ENCODE measurements around the gene THSD8. TPM values are rescaled to one million over a fixed set of nuclear protein-coding genes. Genes with fewer than 3 reads are reported as not detected.

The THSD8 gene
- total RNA-seq, 1 donor from 2014 or later: not detected

DNA sequence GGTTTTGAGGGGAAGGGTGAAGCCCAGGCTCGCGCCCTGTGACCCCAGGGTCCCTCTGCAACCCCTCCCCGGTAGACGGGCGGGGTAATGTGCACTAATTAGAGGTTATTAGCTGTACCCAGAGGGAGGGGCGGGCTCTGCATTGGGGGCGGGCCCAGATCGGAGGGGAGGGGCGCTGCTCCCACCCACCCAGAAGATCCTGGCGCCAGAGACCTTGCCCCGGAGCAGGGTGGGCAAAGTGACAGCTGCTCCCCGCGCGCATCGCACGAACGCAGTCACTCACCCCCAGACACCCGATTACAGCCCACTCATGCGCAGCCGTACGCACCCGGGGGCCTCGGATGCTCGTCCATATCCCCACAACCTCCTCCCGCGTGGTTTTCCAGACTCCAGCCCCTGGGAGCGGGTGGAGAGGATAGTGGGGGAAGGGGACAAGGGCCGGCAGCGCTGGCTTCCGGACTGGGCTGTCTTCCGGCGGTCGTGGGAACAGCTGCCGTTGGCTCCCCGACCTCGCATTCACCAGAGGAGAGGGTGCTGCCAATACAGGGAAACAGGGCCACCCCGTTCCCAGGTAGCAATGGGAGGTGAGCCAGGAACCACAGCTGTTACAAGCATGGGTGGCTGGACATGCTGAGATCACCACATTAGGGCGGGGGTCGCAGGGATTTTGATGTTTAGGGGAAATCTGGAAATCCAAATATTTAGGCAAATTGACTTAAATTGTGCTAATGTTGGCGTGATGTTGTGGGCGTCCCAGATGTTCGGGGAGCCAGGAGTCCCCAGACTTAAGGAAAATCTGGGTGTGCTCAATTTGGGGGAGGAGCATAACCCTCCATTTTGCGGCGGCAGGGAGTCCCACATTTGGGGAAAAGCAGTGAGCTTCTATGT is 23.6 kb upstream of the THSD8 start:
- H3K27ac ChIP-seq: no peak overlapping the region

DNA sequence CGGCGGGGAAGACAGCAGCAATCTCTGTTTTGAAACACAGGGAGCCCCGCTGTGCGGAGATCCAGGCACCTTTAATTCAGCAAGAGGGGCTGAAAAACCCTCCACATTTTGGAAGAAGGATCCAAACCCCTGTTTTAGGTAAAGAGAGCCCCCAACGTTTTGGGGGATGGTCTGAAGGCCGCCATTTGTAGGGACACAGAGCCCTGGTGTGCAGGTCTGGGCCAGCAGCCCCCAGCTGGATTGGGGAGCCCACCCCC is 23.0 kb upstream of the THSD8 start:
- Mint-ChIP-seq H3K4me3 (peak overlapping the region; percentile 84), H3K27ac (no peak overlapping the region), H3K4me1 (peaks cover 38% of the 10 kb centered on the region), H3K27me3 (ENCODE audit: insufficient read depth, low read depth) (peaks cover 16% of the 10 kb centered on the region), H3K36me3 (peaks cover 4% of the 10 kb centered on the region), H3K9me3 (peaks cover 2% of the 10 kb centered on the region)
- H3K79me2 ChIP-seq (ENCODE audit: low read depth): no peaks in the 10 kb centered on the region
- peaks cover 35% of the 10 kb centered on the region for H3K4me1 ChIP-seq
- H3K4me3 ChIP-seq: peak overlapping the region; percentile 60
- H3K4me2 ChIP-seq: peak overlapping the region; percentile 91
- no peak for DNase-seq (ENCODE audit: low spot score)
- TF ChIP-seq EZH2phosphoT487 (IDR thresholded peaks at IDR 0.05) (no peak), EZH2 (IDR thresholded peaks at IDR 0.05) (no peak)
- no peaks in the 10 kb centered on the region for H4K20me1 ChIP-seq (ENCODE audit: low read depth)
- peaks cover 59% of the 10 kb centered on the region for H3F3A ChIP-seq (ENCODE audit: low read depth)
- H3K27me3 ChIP-seq: peaks cover 10% of the 10 kb centered on the region
- no peaks in the 10 kb centered on the region for H3K9me3 ChIP-seq (ENCODE audit: low read depth)
- H3K27ac ChIP-seq: no peak overlapping the region
- H2AFZ ChIP-seq (replicated peaks): peak overlapping the region; percentile 52
- H3K9ac ChIP-seq: no peak overlapping the region
- H3K36me3 ChIP-seq: no peaks in the 10 kb centered on the region

More for the DNA sequence above, 23.6 kb upstream of the THSD8 start:
- Mint-ChIP-seq H3K27me3 (ENCODE audit: insufficient read depth, low read depth) (peaks cover 16% of the 10 kb centered on the region), H3K27ac (peak overlapping the region; percentile 79), H3K4me3 (peak overlapping the region; percentile 84), H3K9me3 (peaks cover 2% of the 10 kb centered on the region), H3K36me3 (peaks cover 4% of the 10 kb centered on the region), H3K4me1 (peaks cover 33% of the 10 kb centered on the region)
- H3K79me2 ChIP-seq (ENCODE audit: low read depth): no peaks in the 10 kb centered on the region
- peak overlapping the region; percentile 52 for H2AFZ ChIP-seq (replicated peaks)
- no peaks in the 10 kb centered on the region for H3K36me3 ChIP-seq
- no peak overlapping the region for H3K9ac ChIP-seq
- H3K9me3 ChIP-seq (ENCODE audit: low read depth): no peaks in the 10 kb centered on the region
- TF ChIP-seq, protein P1, sequence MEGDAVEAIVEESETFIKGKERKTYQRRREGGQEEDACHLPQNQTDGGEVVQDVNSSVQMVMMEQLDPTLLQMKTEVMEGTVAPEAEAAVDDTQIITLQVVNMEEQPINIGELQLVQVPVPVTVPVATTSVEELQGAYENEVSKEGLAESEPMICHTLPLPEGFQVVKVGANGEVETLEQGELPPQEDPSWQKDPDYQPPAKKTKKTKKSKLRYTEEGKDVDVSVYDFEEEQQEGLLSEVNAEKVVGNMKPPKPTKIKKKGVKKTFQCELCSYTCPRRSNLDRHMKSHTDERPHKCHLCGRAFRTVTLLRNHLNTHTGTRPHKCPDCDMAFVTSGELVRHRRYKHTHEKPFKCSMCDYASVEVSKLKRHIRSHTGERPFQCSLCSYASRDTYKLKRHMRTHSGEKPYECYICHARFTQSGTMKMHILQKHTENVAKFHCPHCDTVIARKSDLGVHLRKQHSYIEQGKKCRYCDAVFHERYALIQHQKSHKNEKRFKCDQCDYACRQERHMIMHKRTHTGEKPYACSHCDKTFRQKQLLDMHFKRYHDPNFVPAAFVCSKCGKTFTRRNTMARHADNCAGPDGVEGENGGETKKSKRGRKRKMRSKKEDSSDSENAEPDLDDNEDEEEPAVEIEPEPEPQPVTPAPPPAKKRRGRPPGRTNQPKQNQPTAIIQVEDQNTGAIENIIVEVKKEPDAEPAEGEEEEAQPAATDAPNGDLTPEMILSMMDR (IDR thresholded peaks at IDR 0.05): no peak
- no peak for TF ChIP-seq EZH2phosphoT487 (IDR thresholded peaks at IDR 0.05)
- peak; percentile 15 for TF ChIP-seq EZH2 (IDR thresholded peaks at IDR 0.05)
- no peaks in the 10 kb centered on the region for H4K20me1 ChIP-seq (ENCODE audit: low read depth)
- peaks cover 10% of the 10 kb centered on the region for H3K27me3 ChIP-seq
- peaks cover 59% of the 10 kb centered on the region for H3F3A ChIP-seq (ENCODE audit: low read depth)
- peak; percentile 56 for DNase-seq (ENCODE audit: low spot score)
- H3K4me1 ChIP-seq: peaks cover 29% of the 10 kb centered on the region
- H3K4me2 ChIP-seq: peak overlapping the region; percentile 91
- peak overlapping the region; percentile 60 for H3K4me3 ChIP-seq

DNA sequence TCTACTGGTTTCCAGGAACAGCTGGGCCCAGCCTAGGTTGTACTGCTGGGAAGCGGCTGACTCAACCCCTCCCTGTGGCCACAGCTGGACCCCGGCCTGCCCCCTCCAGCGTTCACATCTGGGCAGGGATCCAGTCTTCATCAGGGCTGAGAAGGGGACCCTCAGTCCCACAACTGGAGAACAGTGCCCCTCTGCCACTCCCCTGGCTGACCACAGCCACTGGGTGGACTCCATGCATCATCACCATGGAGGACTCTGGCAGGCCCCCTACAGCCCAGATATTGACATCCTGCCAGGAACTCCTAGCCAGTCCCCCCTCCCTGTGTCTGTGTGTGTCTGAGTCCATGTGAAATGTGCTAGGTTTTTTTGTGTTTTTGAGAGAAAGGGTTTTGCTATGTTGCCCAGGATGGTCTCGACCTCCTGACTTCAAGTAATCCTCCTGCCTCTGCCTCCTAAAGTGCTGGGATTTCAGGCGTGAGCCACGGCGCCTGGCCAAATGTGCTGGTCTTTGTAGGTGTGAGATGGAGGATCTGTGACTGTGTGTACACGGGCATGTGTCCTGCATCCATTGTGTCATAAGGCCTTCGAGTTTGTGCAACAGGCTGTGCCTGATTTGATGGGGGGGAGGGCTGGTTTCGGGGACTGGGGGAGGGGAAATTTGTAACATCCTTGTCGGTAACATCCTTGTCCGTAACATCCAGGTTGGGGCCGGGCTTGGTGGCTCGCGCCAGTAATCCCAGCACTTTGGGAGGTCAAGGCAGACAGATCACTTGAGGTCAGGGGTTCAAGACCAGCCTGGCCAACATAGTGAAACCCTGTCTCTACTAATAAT is 22.5 kb upstream of the THSD8 start:
- peak; percentile 45 for DNase-seq (ENCODE audit: low spot score)
- peak overlapping the region; percentile 84 for H3K4me3 Mint-ChIP-seq
- Histone ChIP-seq H4K20me1 (ENCODE audit: low read depth) (no peaks in the 10 kb centered on the region), H3K4me1 (peaks cover 35% of the 10 kb centered on the region), H3K9me3 (ENCODE audit: low read depth) (no peaks in the 10 kb centered on the region), H3K36me3 (no peaks in the 10 kb centered on the region), H3F3A (ENCODE audit: low read depth) (peaks cover 59% of the 10 kb centered on the region), H3K4me3 (peak overlapping the region; percentile 60), H3K9ac (no peak overlapping the region), H2AFZ (replicated peaks) (peak overlapping the region; percentile 52), H3K27ac (no peak overlapping the region), H3K79me2 (ENCODE audit: low read depth) (no peaks in the 10 kb centered on the region), H3K4me2 (peak overlapping the region; percentile 91), H3K27me3 (peaks cover 8% of the 10 kb centered on the region)
- H3K4me1 Mint-ChIP-seq: peaks cover 38% of the 10 kb centered on the region
- no peak for TF ChIP-seq EZH2phosphoT487 (IDR thresholded peaks at IDR 0.05)
- TF ChIP-seq, protein P1 (IDR thresholded peaks at IDR 0.05): peak; percentile 26
- peaks cover 3% of the 10 kb centered on the region for H3K36me3 Mint-ChIP-seq
- peaks cover 16% of the 10 kb centered on the region for H3K27me3 Mint-ChIP-seq (ENCODE audit: insufficient read depth, low read depth)
- H3K9me3 Mint-ChIP-seq: peaks cover 2% of the 10 kb centered on the region
- peak overlapping the region; percentile 70 for H3K27ac Mint-ChIP-seq
